HG03571 (cell line): ENCODE measurements around the gene MKNK1.
A peak's percentile ranks its signal among the peaks of the same experiment; 100 is the strongest.
"Not testable (repeated sequence)": the region's sequence is repeated elsewhere in the genome, so short reads cannot be mapped to it uniquely, and the experiment has no call there.

Experiments
- ATAC-seq: cut with Tn5 transposase; IDR thresholded peaks from one replicate; pipeline ENCODE4 v1.9.1; 2021; ENCODE audit not compliant: unreplicated experiment

MKNK1 gene

DNA sequence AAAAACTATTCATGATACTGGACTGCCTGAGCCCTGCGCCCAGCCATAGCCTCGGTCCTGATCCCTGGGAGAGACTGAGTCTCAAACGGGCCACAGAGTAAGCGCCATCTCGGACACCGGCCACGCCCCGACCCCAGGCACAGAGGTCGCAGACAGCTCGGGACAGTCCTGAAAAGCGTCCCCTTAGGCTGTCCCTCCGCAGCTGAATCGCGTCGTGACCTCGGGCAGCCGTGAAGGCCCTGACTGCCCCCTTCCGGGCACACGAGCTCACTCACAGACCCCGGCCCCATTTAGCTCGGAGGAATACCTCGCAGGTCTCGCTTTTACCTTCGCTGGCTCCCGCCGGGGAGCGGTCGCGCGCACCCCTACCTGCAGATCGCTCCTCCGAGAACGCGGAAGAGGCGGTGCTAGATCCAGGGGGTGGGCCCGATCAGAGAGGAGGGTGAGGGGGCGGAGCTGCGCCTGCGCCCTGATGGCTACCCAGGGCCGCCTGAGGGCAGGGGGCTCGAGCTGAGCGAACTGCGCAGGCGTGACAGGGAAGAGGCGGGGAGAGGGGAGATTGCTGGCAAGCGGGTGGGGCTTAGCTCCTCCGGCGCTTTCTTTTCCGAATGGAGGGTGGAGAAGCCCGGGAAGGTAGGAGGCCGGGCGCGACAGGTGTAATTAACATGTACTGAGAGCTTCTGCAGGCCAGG lies at the start of gene MKNK1:
Gene MKNK1 (minus strand): TSS at position 411 of the 692 bp plus-strand sequence. CDS start 20,941 bp downstream, outside the sequence.
- peak; percentile 95 for ATAC-seq

- ATAC-seq = no peak
These were observed 49.4 kb upstream of the MKNK1 start for GRCh38 chr1:46653405-46653958.

- no peak for ATAC-seq
These were observed 48.4 kb upstream of the MKNK1 start for GRCh38 chr1:46652321-46653100.

DNA sequence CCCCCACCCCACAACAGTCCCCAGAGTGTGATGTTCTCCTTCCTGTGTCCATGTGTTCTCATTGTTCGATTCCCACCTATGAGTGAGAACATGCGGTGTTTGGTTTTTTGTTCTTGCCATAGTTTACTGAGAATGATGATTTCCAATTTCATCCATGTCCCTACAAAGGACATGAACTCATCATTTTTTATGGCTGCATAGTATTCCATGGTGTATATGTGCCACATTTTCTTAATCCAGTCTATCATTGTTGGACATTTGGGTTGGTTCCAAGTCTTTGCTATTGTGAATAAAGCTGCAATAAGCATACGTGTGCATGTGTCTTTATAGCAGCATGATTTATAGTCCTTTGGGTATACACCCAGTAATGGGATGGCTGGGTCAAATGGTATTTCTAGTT lies 47.1 kb upstream of the MKNK1 start:
- ATAC-seq = not testable (repeated sequence)

DNA sequence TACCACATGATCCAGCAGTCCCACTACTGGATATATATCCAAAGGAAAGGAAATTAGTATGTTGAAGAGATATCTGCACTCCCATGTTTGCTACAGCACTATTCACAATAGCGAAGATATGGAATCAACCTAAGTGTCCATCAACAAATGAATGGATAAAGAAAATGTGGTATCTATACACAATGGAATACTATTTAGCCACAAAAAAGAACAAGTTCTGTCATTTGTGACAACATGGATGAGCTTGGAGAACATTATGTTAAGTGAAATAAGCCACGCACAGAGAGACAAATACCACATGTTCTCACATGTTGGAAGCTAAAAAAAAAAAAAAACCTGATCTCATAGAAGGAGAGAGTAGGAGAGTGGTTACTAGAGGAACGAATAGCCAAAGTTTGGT lies 46.4 kb upstream of the MKNK1 start:
- no peak for ATAC-seq

DNA sequence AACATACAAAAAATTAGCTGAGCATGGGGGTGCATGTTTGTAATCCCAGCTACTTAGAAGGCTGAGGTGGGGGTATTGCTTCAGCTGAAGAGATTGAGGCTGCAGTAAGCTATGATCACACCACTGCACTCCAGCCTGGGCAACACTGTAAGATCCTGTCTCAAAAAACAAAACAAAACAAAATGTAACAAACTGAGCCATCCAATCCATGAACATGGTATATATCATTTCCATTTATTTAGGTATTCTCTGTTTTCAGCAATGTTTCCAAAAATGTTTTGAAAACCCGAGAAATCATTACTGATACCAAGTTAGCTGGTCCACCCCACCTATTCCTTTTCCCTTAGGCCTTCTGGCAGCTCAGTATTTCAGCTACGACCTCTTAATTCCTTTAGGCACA lies 45.7 kb upstream of the MKNK1 start:
- ATAC-seq = no peak

DNA sequence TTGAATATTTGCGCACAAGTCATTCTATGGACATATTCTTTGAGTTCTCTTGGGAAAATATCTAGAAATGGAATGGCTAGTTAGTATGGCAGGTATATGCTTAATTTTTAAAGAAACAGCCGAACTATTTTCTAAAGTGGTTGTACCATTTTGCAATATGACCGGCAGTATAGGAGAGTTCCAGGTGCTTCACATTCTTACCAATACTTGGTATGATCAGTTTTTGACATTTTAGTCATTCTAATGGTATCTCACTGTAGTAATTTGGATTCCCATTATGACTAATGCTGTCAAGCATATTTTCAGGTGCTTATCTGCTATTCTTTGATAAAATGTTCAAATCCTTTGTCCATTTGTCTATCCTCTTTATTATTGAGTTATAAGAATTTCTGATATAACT lies 43.5 kb upstream of the MKNK1 start:
- ATAC-seq = no peak

GRCh38 chr1:46646844-46647243 lies 42.8 kb upstream of the MKNK1 start:
- no peak for ATAC-seq

GRCh38 chr1:46646331-46646730 lies 42.3 kb upstream of the MKNK1 start:
- ATAC-seq = no peak

DNA sequence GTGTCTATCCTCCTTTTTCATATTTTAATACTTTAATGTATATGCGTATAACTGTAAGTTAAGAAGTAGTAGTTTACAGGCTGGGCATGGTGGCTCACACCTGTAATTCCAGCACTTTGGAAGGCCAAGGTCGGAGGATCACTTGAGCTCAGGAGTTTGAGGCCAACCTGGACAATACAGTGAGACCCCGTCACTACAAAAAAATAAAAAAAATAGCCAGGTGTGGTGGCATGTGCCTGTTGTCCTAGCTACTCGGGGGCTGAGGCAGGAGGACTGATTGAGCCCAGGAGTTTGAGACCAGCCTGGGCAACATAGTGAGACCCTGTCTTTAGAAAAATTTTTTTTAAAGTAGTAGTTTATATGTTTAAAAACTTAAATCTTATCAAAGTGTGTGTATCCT lies 41.7 kb upstream of the MKNK1 start:
- ATAC-seq = no peak

- ATAC-seq = no peak
These were observed 39.3 kb upstream of the MKNK1 start for GRCh38 chr1:46643368-46643775.

DNA sequence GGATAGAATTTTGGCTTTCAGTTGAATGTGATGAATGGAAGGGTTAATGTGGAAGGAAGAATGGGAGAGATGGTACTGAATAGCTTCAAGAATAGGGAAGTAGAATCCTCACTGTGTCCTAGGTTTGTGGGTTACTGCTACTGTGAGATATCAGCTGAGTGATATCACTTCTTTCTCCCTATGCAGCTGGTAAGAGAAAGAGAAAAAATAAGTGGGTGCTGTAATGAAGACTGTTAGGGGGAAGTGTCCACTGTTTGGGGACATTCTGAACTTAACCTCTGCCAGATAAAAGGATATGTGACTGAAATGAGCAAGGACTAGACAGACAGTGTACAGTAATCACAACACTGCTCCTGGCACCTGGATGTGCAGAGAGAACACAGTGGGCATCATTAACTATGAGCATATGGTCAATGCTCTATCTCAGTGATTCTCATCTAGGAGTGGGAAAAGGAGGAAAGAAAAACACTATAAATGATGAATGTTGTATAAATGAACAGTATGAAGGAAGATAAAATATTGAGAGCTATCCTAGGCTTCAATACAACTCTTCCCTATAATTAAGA lies 38.1 kb upstream of the MKNK1 start:
- no peak for ATAC-seq

DNA sequence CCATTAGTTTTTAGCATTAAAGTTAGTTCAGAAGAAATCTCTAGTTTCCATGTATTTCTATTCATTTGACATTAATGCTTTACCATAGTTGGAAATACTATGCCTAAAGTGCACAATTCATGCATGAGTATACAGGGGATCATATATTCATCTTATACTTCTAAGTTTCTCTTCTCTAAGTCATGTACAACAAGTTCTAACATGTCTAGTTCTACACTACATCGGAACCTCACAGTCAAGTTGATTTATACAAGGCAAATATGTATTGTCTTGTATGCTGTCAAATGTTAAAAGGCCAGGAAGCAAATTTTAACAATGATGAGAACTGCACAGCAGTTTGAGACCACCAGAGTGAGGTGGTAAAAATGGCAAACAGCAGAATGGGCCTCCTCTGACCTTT lies 35.5 kb upstream of the MKNK1 start:
- ATAC-seq = no peak

DNA sequence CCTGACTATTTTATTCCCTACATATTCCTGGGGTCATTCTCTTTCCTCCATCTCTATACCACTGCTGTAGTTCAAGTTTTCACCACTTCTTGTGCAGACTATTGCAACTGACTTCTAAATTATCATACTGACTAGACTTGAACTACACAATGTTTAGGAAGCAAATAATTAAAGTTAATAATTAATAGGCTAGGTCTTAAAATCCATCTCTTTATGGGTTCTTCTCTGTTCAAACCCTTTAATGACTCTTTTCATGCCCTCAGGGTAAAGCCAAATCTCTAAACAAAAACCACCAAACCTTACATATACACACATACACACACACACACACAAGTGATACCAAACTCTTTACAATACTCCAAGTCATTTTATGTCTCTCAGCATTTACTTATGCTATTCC lies 34.9 kb upstream of the MKNK1 start:
- ATAC-seq = no peak

DNA sequence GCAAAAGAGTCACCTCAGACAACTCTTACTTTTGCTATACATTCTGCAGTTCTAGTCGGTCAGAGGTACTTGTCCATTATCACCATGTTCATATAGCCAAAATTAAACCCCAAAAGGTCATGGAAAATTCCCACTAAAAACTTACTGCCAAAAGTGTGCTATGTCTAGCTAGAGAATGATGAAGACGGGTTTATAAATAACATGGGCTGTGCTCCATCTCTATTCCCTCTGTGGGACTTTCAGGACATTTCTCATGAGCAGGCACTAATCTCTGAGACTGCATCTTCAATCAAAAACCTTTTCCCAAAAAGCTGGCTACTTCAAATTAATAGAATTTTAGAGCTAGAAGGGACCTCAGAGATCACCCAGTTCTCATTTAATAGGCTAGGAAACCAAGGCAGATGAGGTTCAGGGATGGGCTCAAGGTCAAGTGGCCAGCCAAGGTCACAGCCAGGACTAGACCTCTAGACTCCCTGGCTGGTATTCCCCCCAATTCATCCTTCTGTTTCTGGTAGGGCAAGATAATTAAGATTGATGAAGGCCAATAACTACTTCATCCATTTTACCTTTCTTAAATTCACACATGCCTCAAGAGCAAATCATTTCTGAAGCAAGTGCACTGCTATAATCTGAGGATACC lies 33.5 kb upstream of the MKNK1 start:
- ATAC-seq = no peak

DNA sequence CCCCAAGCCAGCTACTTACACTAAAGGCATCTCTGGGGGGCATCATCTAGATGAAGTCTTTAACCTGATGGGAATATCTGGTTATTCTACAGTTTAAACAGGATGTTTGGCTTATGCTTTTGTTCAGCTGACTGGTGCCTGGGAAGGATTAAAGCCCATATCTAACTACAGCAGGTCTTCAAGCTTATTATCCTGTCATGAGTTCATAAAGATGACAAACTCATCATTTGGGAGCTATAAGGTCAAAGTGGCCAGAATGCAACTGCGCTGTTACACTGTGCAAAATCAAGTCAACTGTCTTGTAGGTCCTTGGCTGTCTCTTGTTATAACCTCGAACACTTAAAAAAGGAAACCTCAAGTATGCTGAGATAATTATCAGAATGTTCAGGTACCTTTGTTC lies 31.1 kb upstream of the MKNK1 start:
- ATAC-seq = no peak

GRCh38 chr1:46630719-46631118 lies 26.7 kb upstream of the MKNK1 start:
- no peak for ATAC-seq

- ATAC-seq = no peak
These were observed 19.9 kb upstream of the MKNK1 start for GRCh38 chr1:46623743-46624644.

DNA sequence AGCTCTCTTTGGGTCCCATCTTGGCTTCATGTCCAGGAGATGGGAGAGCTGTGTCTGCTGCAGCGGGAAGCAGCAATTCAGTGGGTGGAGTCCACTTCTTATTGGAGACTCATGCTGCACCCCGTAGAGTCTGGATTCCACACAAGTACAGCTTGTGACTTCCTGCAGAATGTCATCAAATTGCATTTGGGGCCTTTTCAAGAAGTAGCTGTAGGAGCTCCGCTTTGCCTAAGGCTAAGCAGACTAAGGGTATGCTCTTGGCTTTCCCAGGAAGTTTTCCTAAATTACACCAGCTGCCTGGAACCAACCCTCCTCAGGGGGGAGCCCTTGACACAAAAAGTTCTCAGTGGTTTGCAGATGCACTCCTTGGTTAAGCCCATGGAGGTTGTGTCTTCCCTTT lies 18.3 kb upstream of the MKNK1 start:
- ATAC-seq = no peak

- ATAC-seq = no peak
These were observed 17.9 kb upstream of the MKNK1 start for GRCh38 chr1:46621930-46622329.
